MG63 (cell line): ENCODE data around the gene LCOR. TPM values are rescaled to one million over a fixed set of nuclear protein-coding genes. Genes with fewer than 3 reads are reported as not detected.
"Not testable (repeated sequence)": the region's sequence is repeated elsewhere in the genome, so short reads cannot be mapped to it uniquely, and the experiment has no call there.

Experiments
- DNase-seq: peaks from one replicate; pipeline ENCODE4 v3.0.0-alpha.2; 2020
- H3K27me3 ChIP-seq: fragments of 250-450 bp; sonication (Bioruptor Pico); 2 replicates; pipeline ENCODE4 v1.5.1; 2020; ENCODE audit warnings: mild to moderate bottlenecking, moderate library complexity
- H3K36me3 ChIP-seq: fragments of 250-450 bp; sonication (Bioruptor Pico); 2 replicates; pipeline ENCODE4 v1.5.1; 2020; ENCODE audit warnings: mild to moderate bottlenecking, moderate library complexity
- H3K4me3 ChIP-seq: fragments of 250-450 bp; sonication (Bioruptor Pico); 2 replicates; pipeline ENCODE4 v1.5.1; 2020; ENCODE audit warnings: mild to moderate bottlenecking, moderate library complexity
- H3K9me3 ChIP-seq: fragments of 250-450 bp; sonication (Bioruptor Pico); 2 replicates; pipeline ENCODE4 v1.5.1; 2020; ENCODE audit warnings: mild to moderate bottlenecking, moderate library complexity
- total RNA-seq: library from RNA; depleted of rRNA; stranded (reverse); fragments of >200 nt; shearing (Covaris generic); gene quantifications from 2 replicates; pipeline ENCODE4 v1.2.3, GENCODE V29; 2014; ENCODE audit warnings: low replicate concordance; rRNA removed

Gene LCOR
- total RNA-seq = 4.3 and 6.8 TPM in 2 replicates

GRCh38 chr10:96831867-96832720, at the start of gene LCOR:
Gene LCOR (plus strand): TSS chr10:96832298. CDS start chr10:96949058, 116,760 bp downstream.
- Histone ChIP-seq H3K4me3 (peak within 1 kb of the TSS; percentile 85), H3K27me3 (no peaks in the 10 kb centered on the region), H3K9me3 (no peaks in the 10 kb centered on the region), H3K36me3 (peaks cover 4% of the 10 kb centered on the region; the same call in 1 of the 2 replicates)
- DNase-seq = peak; percentile 90

DNA sequence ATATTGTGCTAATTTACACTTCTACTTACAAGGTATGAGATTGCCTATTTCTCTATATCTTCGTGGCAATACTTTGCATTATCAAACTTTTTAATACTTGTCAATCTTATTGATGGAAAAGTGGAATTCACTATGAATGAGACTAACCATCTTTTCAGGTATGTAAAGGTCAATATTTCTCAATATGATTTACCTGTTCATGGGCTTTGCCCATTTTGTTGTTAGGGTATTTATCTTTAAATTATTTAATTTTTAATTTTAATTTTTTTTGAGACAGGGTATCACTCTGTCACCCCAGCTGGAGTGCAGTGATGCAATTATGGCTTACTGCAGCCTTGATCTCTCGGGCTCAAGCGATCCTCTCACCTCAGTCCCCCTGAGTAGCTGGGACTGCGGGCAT, 47.8 kb upstream of the LCOR start:
- peaks cover 2% of the 10 kb centered on the region; the same call in 1 of the 2 replicates for H3K9me3 ChIP-seq
- no peak overlapping the region for H3K4me3 ChIP-seq
- no peaks in the 10 kb centered on the region for H3K36me3 ChIP-seq
- DNase-seq = no peak
- no peaks in the 10 kb centered on the region for H3K27me3 ChIP-seq

- Histone ChIP-seq H3K4me3 (no peak overlapping the region), H3K9me3 (no peaks in the 10 kb centered on the region), H3K36me3 (no peaks in the 10 kb centered on the region), H3K27me3 (peaks cover 3% of the 10 kb centered on the region; the same call in 1 of the 2 replicates)
- no peak for DNase-seq
Measured at GRCh38 chr10:96789571-96790108, 42.5 kb upstream of the LCOR start.

- DNase-seq = no peak
- no peaks in the 10 kb centered on the region for H3K36me3 ChIP-seq
- peaks cover 3% of the 10 kb centered on the region; the same call in 1 of the 2 replicates for H3K27me3 ChIP-seq
- no peak overlapping the region for H3K4me3 ChIP-seq
- no peaks in the 10 kb centered on the region for H3K9me3 ChIP-seq
Measured at GRCh38 chr10:96791902-96792301, 40.2 kb upstream of the LCOR start.

- no peak for DNase-seq
- Histone ChIP-seq H3K27me3 (peaks cover 3% of the 10 kb centered on the region; the same call in 1 of the 2 replicates), H3K4me3 (no peak overlapping the region), H3K9me3 (no peaks in the 10 kb centered on the region), H3K36me3 (no peaks in the 10 kb centered on the region)
Measured at GRCh38 chr10:96794836-96795733, 37.0 kb upstream of the LCOR start.

DNA sequence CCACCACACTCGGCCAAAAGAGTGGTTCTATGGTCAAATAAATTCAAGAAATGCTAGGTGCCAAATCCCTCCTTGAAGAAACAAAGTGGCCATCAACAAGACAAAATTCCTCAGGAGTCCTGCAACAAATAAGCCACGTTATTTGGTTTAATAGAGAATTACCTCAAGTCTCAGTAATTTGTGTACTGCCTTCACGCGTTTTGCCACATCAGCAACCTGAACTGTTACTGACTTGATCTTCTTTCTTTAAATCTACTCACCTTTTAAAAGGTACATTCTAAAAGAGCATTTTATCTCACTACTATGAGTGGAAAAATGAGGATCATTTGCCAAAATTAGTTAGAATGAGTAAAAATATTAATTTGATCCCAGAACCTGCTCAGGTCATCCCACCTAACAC, 34.6 kb upstream of the LCOR start:
- H3K4me3 ChIP-seq = no peak overlapping the region
- DNase-seq = no peak
- no peaks in the 10 kb centered on the region for H3K27me3 ChIP-seq
- no peaks in the 10 kb centered on the region for H3K36me3 ChIP-seq
- no peaks in the 10 kb centered on the region for H3K9me3 ChIP-seq

DNA sequence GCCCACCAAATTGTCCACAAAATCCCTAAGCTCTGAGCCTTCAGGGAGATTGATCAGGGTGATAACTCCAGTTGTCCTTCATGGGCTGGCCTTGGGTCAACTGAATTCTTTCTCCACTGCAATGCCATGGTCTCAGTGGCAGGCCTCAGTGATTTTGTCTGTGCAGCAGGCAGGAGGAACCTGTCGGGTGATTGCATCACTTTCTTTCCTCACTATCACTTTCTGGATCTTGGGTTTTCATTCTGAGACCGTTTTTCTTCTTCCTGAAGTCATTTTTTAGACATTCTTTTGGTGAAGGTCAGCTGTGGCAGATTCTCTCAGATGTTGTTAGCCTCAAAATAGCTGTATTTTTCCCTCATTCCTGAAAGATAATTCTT, 28.8 kb upstream of the LCOR start:
- H3K4me3 ChIP-seq = no peak overlapping the region
- H3K9me3 ChIP-seq = 0 out of 2 replicates have a peak, but pooled peaks cover 2% of the 10 kb centered on the region
- H3K27me3 ChIP-seq = no peaks in the 10 kb centered on the region
- no peaks in the 10 kb centered on the region for H3K36me3 ChIP-seq
- no peak for DNase-seq

DNA sequence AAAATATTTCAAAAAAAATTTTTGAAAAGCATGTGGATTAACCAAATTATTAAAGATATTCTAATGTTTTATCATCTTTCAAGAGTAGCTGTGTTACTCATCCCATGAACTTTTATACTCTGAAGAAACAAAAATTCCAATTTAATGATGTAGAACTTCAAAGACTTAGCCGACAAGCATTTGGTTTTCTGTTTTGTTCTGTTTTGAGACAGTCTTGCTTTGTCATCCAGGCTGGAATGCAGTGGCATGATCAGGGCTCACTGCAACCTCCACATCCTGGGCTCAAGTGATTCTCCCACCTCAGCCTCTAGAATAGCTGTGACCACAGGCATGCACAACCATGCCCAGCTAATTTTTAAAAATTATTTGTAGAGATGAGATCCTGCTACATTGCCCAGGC, 17.8 kb upstream of the LCOR start:
- Histone ChIP-seq H3K4me3 (no peak overlapping the region), H3K9me3 (no peaks in the 10 kb centered on the region), H3K27me3 (no peaks in the 10 kb centered on the region), H3K36me3 (no peaks in the 10 kb centered on the region)
- peak; percentile 77 for DNase-seq

GRCh38 chr10:96818971-96819370, 13.1 kb upstream of the LCOR start:
- H3K4me3 ChIP-seq, H3K27me3 ChIP-seq, H3K36me3 ChIP-seq, H3K9me3 ChIP-seq: not testable (repeated sequence)
- DNase-seq = peak; percentile 52

DNA sequence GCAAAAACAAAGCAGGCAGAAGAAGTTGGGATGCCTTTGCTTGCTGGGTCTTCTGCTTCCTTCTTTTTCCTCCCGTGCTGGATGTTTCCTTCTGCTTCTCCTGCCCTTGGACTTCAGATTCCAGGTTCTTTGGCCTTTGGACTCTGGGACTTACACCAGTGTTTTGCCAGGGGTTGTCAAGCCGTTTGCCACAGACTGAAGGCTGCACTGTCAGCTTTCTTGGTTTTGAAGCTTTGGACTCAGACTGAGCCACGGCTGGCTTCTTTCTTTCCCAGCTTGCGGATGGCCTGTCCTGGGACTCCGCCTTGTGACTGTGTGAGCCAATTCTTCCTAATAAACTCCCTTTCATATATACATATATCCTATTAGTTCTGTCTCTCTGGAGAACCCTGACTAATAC, 11.3 kb upstream of the LCOR start:
- no peaks in the 10 kb centered on the region for H3K27me3 ChIP-seq
- H3K9me3 ChIP-seq = no peaks in the 10 kb centered on the region
- H3K4me3 ChIP-seq = no peak overlapping the region
- no peaks in the 10 kb centered on the region for H3K36me3 ChIP-seq
- no peak for DNase-seq

GRCh38 chr10:96826438-96826837, 5.7 kb upstream of the LCOR start:
- Histone ChIP-seq H3K27me3 (no peaks in the 10 kb centered on the region), H3K9me3 (no peaks in the 10 kb centered on the region), H3K4me3 (no peak overlapping the region), H3K36me3 (no peaks in the 10 kb centered on the region)
- no peak for DNase-seq

DNA sequence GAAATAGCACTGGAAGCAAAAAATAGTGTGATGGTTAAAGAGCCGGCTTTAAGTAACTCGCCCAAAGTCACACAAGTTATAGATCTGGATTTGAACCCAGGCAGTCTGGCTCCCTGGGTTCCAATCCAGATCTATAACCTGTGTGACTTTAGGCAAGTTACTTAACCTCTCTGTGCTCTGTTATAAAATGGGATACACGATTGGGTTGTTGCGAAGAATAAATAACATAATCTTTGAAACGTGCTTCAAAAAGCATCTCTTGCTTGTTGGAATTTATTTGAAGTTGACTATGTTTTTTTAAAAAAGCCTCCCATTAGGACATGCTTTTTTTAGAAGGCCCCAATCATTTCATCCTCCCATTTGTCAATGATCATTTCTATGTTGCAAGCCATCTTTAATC, 3.5 kb upstream of the LCOR start:
- no peaks in the 10 kb centered on the region for H3K9me3 ChIP-seq
- H3K36me3 ChIP-seq = peaks cover 4% of the 10 kb centered on the region; the same call in 1 of the 2 replicates
- no peaks in the 10 kb centered on the region for H3K27me3 ChIP-seq
- no peak overlapping the region for H3K4me3 ChIP-seq
- no peak for DNase-seq

- peaks cover 4% of the 10 kb centered on the region; the same call in 1 of the 2 replicates for H3K36me3 ChIP-seq
- DNase-seq = no peak
- no peaks in the 10 kb centered on the region for H3K9me3 ChIP-seq
- H3K4me3 ChIP-seq = no peak overlapping the region
- H3K27me3 ChIP-seq = no peaks in the 10 kb centered on the region
Measured at GRCh38 chr10:96829029-96829773, 2.9 kb upstream of the LCOR start.

DNA sequence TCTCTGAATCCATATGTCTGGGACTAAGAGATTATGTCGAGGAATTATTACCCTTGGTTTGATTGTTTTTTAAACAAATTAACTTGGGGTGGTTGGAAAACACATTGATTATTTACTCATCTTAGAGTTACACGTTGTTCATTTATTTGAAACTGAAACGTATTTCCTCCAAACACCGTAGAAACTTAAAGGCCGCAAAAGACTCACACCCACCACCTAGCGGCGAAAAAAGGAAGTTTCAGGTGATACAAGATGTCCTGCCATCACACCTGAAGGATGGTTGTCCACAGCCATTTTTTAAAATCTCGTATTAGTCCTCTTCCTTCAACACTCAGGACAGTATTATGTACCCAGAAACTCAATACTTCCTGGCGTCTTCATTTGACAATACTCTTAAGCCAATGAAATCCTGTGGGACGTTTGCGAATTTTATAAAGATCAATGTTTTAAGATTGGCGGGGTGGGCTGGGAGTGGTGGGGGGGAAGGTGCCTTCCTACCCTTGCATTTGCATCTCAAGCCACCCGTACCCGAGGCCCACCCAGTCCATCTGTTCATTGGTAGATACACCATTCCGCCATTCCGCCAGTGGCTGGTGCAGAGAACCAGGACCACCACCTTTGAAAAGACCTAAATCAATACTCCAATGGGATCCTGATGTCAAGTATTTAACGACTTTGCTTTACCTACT, 1.4 kb upstream of the LCOR start:
- Histone ChIP-seq H3K4me3 (no peak overlapping the region), H3K9me3 (no peaks in the 10 kb centered on the region), H3K27me3 (no peaks in the 10 kb centered on the region), H3K36me3 (peaks cover 4% of the 10 kb centered on the region; the same call in 1 of the 2 replicates)
- DNase-seq = peak; percentile 34

- Histone ChIP-seq H3K4me3 (peak overlapping the region; percentile 60), H3K9me3 (no peaks in the 10 kb centered on the region), H3K36me3 (peaks cover 4% of the 10 kb centered on the region; the same call in 1 of the 2 replicates), H3K27me3 (no peaks in the 10 kb centered on the region)
- no peak for DNase-seq
Measured at GRCh38 chr10:96831200-96831866, 765 bp upstream of the LCOR start.
